Esophagus squamous epithelium (tissue), 4 donors: ENCODE data around the gene MTRFR.

ENCODE experiments used
- CTCF ChIP-seq, 6 experiments: fragments of 450-650 bp in 4 of 6; fragments of 200-600 bp in 2 of 6; sonication (generic) in 2 of 6; IDR thresholded peaks; one replicate each; pipeline ENCODE4 v1.5.1; 2016 to 2019; ENCODE audit warnings: antibody characterized with exemption in 6 of 6, mild to moderate bottlenecking in 4 of 6, moderate library complexity in 4 of 6
- POLR2A ChIP-seq, 4 donors: fragments of 450-650 bp; IDR thresholded peaks; one replicate each; pipeline ENCODE4 v1.6.1; 2017; ENCODE audit warnings: antibody characterized with exemption in 4 of 4, mild to moderate bottlenecking in 4 of 4, moderate library complexity in 3 of 4

DNA sequence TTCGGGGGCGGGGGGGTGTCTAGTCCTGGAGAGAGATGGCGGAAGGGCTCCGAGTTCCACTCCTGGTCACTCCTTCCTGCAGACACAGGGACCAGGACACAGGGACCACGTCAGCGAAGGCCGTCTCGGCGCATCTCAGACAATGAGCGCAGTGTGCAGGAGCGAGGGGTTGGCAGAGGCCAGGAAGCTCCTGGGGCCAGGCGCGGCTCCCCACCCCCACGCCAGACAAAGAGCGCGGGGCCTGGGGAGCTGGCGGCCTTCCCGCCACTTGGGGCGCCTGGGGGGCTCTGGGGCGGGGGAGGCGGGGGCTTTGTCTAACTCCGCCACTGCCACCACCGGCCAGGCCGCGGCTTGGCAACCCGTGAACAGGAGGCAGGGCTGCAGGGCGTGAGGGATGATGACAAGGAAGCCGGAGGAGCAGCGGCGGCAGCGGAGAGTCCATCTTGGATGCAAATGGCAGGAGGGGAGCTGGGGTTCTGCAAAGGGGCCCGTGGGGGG lies 36.2 kb downstream of the MTRFR start:
- no peak for TF ChIP-seq CTCF (IDR thresholded peaks at IDR 0.05)
- no peak for TF ChIP-seq POLR2A (IDR thresholded peaks at IDR 0.05)
